GM21529 (cell line): Measurements from ENCODE around the gene PIKFYVE.
A peak's percentile ranks its signal among the peaks of the same experiment; 100 is the strongest.
"Not testable (repeated sequence)": the region's sequence is repeated elsewhere in the genome, so short reads cannot be mapped to it uniquely, and the experiment has no call there.

Experiments
- ATAC-seq: cut with Tn5 transposase; IDR thresholded peaks from one replicate; pipeline ENCODE4 v1.9.1; 2021; ENCODE audit not compliant: unreplicated experiment

PIKFYVE gene

GRCh38 chr2:208358758-208359631 is 92.9 kb downstream of the PIKFYVE start:
- no peak for ATAC-seq

GRCh38 chr2:208359632-208359986 is 93.6 kb downstream of the PIKFYVE start:
- ATAC-seq = no peak

- no peak for ATAC-seq
Observed at GRCh38 chr2:208360259-208361076, 94.4 kb downstream of the PIKFYVE start.

GRCh38 chr2:208361077-208361441 is 95.0 kb downstream of the PIKFYVE start:
- ATAC-seq = no peak

- peak; percentile 54 for ATAC-seq
Observed at GRCh38 chr2:208363485-208363884, 97.4 kb downstream of the PIKFYVE start.

- ATAC-seq = peak; percentile 72
Observed at GRCh38 chr2:208366215-208367127, 100.4 kb downstream of the PIKFYVE start.

GRCh38 chr2:208369091-208369490 is 103.0 kb downstream of the PIKFYVE start:
- ATAC-seq = no peak

GRCh38 chr2:208370881-208371633 is 105.0 kb downstream of the PIKFYVE start:
- ATAC-seq = no peak

GRCh38 chr2:208371634-208371935 is 105.5 kb downstream of the PIKFYVE start:
- no peak for ATAC-seq

GRCh38 chr2:208373460-208374089 is 107.5 kb downstream of the PIKFYVE start:
- peak; percentile 65 for ATAC-seq

GRCh38 chr2:208375491-208376068 is 109.5 kb downstream of the PIKFYVE start:
- ATAC-seq = no peak

- ATAC-seq = not testable (repeated sequence)
Observed at GRCh38 chr2:208377344-208377860, 111.3 kb downstream of the PIKFYVE start.

GRCh38 chr2:208379192-208379591 is 113.1 kb downstream of the PIKFYVE start:
- no peak for ATAC-seq

GRCh38 chr2:208384637-208385036 is 118.6 kb downstream of the PIKFYVE start:
- no peak for ATAC-seq

- no peak for ATAC-seq
Observed at GRCh38 chr2:208386541-208386940, 120.5 kb downstream of the PIKFYVE start.

GRCh38 chr2:208389940-208390339 is 123.9 kb downstream of the PIKFYVE start:
- ATAC-seq = no peak

- no peak for ATAC-seq
Observed at GRCh38 chr2:208392300-208392699, 126.2 kb downstream of the PIKFYVE start.

GRCh38 chr2:208396796-208397195 is 130.7 kb downstream of the PIKFYVE start:
- not testable (repeated sequence) for ATAC-seq

- ATAC-seq = no peak
Observed at GRCh38 chr2:208399201-208399600, 133.1 kb downstream of the PIKFYVE start.
